HepG2 (cell line): Measurements from ENCODE around the gene IMPDH2. TPM values are rescaled to one million over a fixed set of nuclear protein-coding genes. Genes with fewer than 3 reads are reported as not detected.
A peak's percentile ranks its signal among the peaks of the same experiment; 100 is the strongest.

Experiments
- ATF1 ChIP-seq: IDR thresholded peaks from 2 replicates; pipeline ENCODE4 v1.6.1; 2016; ENCODE audit warnings: mild to moderate bottlenecking, control low read depth
- ATF4 ChIP-seq, 2 experiments: fragments of 450-650 bp in 1 of 2; sonication (generic) in 1 of 2; formaldehyde crosslinking; IDR thresholded peaks; 2 replicates each; pipeline versions ENCODE4 v1.5.0 to v1.8.0; 2020 to 2022; ENCODE audit warnings: mild to moderate bottlenecking in 1 of 2, missing genetic modification reagents in 1 of 2
- CEBPG ChIP-seq: IDR thresholded peaks from 2 replicates; pipeline ENCODE4 v1.6.1; 2016
- CEBPZ ChIP-seq: IDR thresholded peaks from 2 replicates; pipeline ENCODE4 v1.6.1; 2012; ENCODE audit warnings: low read length, improper control_type of control experiment
- FOXJ3 ChIP-seq: sonication (generic); formaldehyde crosslinking; IDR thresholded peaks from 2 replicates; pipeline ENCODE4 v1.4.0; 2020; ENCODE audit warnings: missing genetic modification reagents, mild to moderate bottlenecking, borderline replicate concordance
- FOXO1 ChIP-seq: sonication (generic); formaldehyde crosslinking; IDR thresholded peaks from 2 replicates; pipeline ENCODE4 v1.4.0; 2020; ENCODE audit warnings: missing genetic modification reagents
- GFI1 ChIP-seq: sonication (generic); formaldehyde crosslinking; IDR thresholded peaks from 2 replicates; pipeline ENCODE4 v1.5.0; 2020; ENCODE audit warnings: missing genetic modification reagents, mild to moderate bottlenecking, borderline replicate concordance
- MLX ChIP-seq: IDR thresholded peaks from 2 replicates; pipeline ENCODE4 v1.6.1; 2016
- NONO ChIP-seq, 2 experiments: fragments of 450-650 bp in 1 of 2; sonication (generic) in 1 of 2; formaldehyde crosslinking in 1 of 2; IDR thresholded peaks in 1 of 2; conservative IDR thresholded peaks in 1 of 2; 2 replicates each; pipeline versions ENCODE4 v1.6.1 to v1.8.0; 2017 to 2022; ENCODE audit warnings: mild to moderate bottlenecking in 1 of 2, missing genetic modification reagents in 1 of 2, moderate library complexity in 1 of 2
- RARA ChIP-seq: IDR thresholded peaks from 2 replicates; pipeline ENCODE4 v1.6.1; 2016; ENCODE audit warnings: missing genetic modification reagents, missing compliant biosample characterization
- SALL1 ChIP-seq: sonication (generic); formaldehyde crosslinking; IDR thresholded peaks from 2 replicates; pipeline ENCODE4 v1.8.0; 2022; ENCODE audit warnings: mild to moderate bottlenecking, missing genetic modification reagents
- SCMH1 ChIP-seq: sonication (generic); formaldehyde crosslinking; IDR thresholded peaks from 2 replicates; pipeline ENCODE4 v1.9.0; 2021; ENCODE audit warnings: missing genetic modification reagents, mild to moderate bottlenecking, borderline replicate concordance
- TAF15 ChIP-seq: fragments of 200-400 bp; formaldehyde crosslinking; IDR thresholded peaks from one replicate; pipeline ENCODE4 v1.6.1; 2018; ENCODE audit warnings: mild to moderate bottlenecking, low read depth, low read length; ENCODE audit not compliant: poor library complexity, severe bottlenecking
- ZNF234 ChIP-seq: sonication (generic); formaldehyde crosslinking; conservative IDR thresholded peaks from 2 replicates; pipeline ENCODE4 v1.5.1; 2020; ENCODE audit warnings: mild to moderate bottlenecking, missing genetic modification reagents
- ZNF687 ChIP-seq: sonication (generic); formaldehyde crosslinking; IDR thresholded peaks from 2 replicates; pipeline ENCODE4 v1.5.1; 2020; ENCODE audit warnings: mild to moderate bottlenecking, missing genetic modification reagents, moderate library complexity
- ZNF7 ChIP-seq: IDR thresholded peaks from 2 replicates; pipeline ENCODE4 v1.6.1; 2016; ENCODE audit warnings: missing biosample characterization, missing genetic modification reagents
- ZNF766 ChIP-seq: sonication (generic); formaldehyde crosslinking; IDR thresholded peaks from 2 replicates; pipeline ENCODE4 v1.5.0; 2020; ENCODE audit warnings: missing genetic modification reagents, borderline replicate concordance
- ZNF816 ChIP-seq: sonication (generic); formaldehyde crosslinking; IDR thresholded peaks from 2 replicates; pipeline ENCODE4 v1.8.0; 2022; ENCODE audit warnings: missing genetic modification reagents, mild to moderate bottlenecking, borderline replicate concordance
- polyA plus RNA-seq, 8 experiments: library from polyadenylated mRNA; depleted of rRNA in 3 of 8; stranded (reverse) in 7 of 8; unstranded in 1 of 8; fragments of >200 nt; fragmentation: Illumina TruSeq in 4 of 8; extraction: Trizol in 4 of 8; gene quantifications; 2 replicates each; pipeline versions ENCODE4 v1.2.1 to v1.2.3, GENCODE V29; 2011 to 2016; ENCODE audit warnings: low read depth in 4 of 8, missing spikeins in 1 of 8, mixed read lengths in 1 of 8; ENCODE audit not compliant: insufficient read depth in 1 of 8
- total RNA-seq, 5 experiments: library from RNA; depleted of rRNA; stranded (reverse); fragments of >200 nt; fragmentation: Illumina TruSeq; extraction: Trizol; gene quantifications; 2 replicates each; pipeline ENCODE4 v1.2.3, GENCODE V29; 2016; ENCODE audit warnings: low read depth in 1 of 5

The IMPDH2 gene
- total and polyA plus RNA-seq, 2 of the 13 experiments (the other 11 are each of a cell fraction or from before 2014, with no cell fraction given) = 248 to 260 TPM

GRCh38 chr3:49021813-49022687 lies 7.1 kb downstream of the IMPDH2 start, which contains the start of gene NDUFAF3 (continued):
- TF ChIP-seq ATF4 (CRISPR knock-in tag; IDR thresholded peaks at IDR 0.05) = 0 out of 4 replicates have a peak, but pooled peaks of 1 of the 2 experiments have one; percentile 22
- TF ChIP-seq ATF1 (CRISPR knock-in tag) = peak; percentile 39
- TF ChIP-seq ZNF687 (CRISPR knock-in tag) = peak; percentile 84
- no peak for TF ChIP-seq CEBPZ
- TF ChIP-seq ZNF816 = peak; percentile 91; the same call in 1 of the 2 replicates
- no peak for TF ChIP-seq NONO (IDR thresholded peaks at IDR 0.05)
- peak; percentile 65 for TF ChIP-seq NONO (CRISPR knock-in tag; conservative IDR thresholded peaks at IDR 0.05)
- peak; percentile 52; the same call in 1 of the 2 replicates for TF ChIP-seq RARA (CRISPR knock-in tag)
- TF ChIP-seq FOXJ3 (CRISPR knock-in tag) = peak; percentile 7; the same call in 1 of the 2 replicates
- TF ChIP-seq ZNF234 (CRISPR knock-in tag) = no peak
- TF ChIP-seq MLX (CRISPR knock-in tag) = no peak
- TF ChIP-seq GFI1 (CRISPR knock-in tag) = peak; percentile 72; the same call in 1 of the 2 replicates
- TF ChIP-seq FOXO1 (CRISPR knock-in tag) = peak; percentile 75
- peak; percentile 61; the same call in 1 of the 2 replicates for TF ChIP-seq ZNF766
- 0 out of 2 replicates have a peak, but pooled peaks have one; percentile 8 for TF ChIP-seq CEBPG (CRISPR knock-in tag)
- no peak for TF ChIP-seq SCMH1 (CRISPR knock-in tag)
- TF ChIP-seq TAF15 = no peak
- TF ChIP-seq ZNF7 (CRISPR knock-in tag) = no peak
- peak; percentile 67 for TF ChIP-seq SALL1 (CRISPR knock-in tag)
